BLaER1 (cell line): ENCODE data around the gene OSBP2.

ENCODE experiments used
- H3K27ac ChIP-seq: shearing (Covaris generic); formaldehyde crosslinking; 2 replicates; pipeline ENCODE4 v1.8.1; 2022
- H3K27me3 ChIP-seq: shearing (Covaris generic); formaldehyde crosslinking; 2 replicates; pipeline ENCODE4 v1.8.1; 2022
- H3K36me3 ChIP-seq: shearing (Covaris generic); formaldehyde crosslinking; 2 replicates; pipeline ENCODE4 v1.8.1; 2022
- H3K4me1 ChIP-seq: shearing (Covaris generic); formaldehyde crosslinking; 2 replicates; pipeline ENCODE4 v1.8.1; 2022
- H3K4me2 ChIP-seq: shearing (Covaris generic); formaldehyde crosslinking; 2 replicates; pipeline ENCODE4 v1.8.1; 2022
- H3K4me3 ChIP-seq: shearing (Covaris generic); formaldehyde crosslinking; 2 replicates; pipeline ENCODE4 v1.8.1; 2022
- H3K9ac ChIP-seq: shearing (Covaris generic); formaldehyde crosslinking; 2 replicates; pipeline ENCODE4 v1.8.1; 2022
- H3K9me3 ChIP-seq: shearing (Covaris generic); formaldehyde crosslinking; 2 replicates; pipeline ENCODE4 v1.8.1; 2022
- H4K20me1 ChIP-seq: shearing (Covaris generic); formaldehyde crosslinking; 2 replicates; pipeline ENCODE4 v1.8.1; 2022
- Cebpa-rat ChIP-seq: shearing (Covaris generic); IDR thresholded peaks from 2 replicates; pipeline ENCODE4 v1.8.1; 2022

The OSBP2 gene, protein sequence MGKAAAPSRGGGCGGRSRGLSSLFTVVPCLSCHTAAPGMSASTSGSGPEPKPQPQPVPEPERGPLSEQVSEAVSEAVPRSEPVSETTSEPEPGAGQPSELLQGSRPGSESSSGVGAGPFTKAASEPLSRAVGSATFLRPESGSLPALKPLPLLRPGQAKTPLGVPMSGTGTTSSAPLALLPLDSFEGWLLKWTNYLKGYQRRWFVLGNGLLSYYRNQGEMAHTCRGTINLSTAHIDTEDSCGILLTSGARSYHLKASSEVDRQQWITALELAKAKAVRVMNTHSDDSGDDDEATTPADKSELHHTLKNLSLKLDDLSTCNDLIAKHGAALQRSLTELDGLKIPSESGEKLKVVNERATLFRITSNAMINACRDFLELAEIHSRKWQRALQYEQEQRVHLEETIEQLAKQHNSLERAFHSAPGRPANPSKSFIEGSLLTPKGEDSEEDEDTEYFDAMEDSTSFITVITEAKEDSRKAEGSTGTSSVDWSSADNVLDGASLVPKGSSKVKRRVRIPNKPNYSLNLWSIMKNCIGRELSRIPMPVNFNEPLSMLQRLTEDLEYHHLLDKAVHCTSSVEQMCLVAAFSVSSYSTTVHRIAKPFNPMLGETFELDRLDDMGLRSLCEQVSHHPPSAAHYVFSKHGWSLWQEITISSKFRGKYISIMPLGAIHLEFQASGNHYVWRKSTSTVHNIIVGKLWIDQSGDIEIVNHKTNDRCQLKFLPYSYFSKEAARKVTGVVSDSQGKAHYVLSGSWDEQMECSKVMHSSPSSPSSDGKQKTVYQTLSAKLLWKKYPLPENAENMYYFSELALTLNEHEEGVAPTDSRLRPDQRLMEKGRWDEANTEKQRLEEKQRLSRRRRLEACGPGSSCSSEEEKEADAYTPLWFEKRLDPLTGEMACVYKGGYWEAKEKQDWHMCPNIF

DNA sequence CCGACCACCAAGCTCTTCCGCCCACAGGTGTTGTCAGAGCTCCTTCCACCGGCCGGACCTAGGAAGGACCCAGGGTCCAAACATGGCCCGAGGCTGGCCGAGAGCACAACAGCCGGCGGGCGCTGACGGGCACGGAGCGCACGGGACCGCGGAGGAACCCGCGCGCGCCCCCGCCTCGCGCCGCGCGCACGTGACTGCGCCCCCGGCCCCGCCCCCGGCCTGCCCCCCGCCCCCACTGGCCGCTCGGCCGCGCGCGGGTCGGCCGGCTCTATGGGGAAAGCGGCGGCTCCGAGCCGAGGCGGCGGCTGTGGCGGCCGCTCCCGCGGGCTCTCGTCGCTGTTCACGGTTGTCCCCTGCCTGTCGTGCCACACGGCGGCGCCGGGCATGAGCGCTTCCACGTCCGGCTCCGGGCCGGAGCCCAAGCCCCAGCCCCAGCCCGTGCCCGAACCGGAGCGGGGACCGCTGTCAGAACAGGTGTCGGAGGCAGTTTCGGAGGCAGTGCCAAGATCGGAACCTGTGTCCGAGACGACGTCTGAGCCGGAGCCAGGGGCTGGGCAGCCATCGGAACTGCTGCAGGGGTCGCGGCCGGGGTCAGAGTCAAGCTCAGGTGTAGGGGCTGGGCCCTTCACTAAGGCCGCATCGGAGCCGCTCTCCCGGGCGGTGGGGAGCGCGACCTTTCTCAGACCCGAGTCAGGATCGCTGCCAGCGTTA lies at the start of gene OSBP2:
OSBP2 (plus strand) TSS at position 235 of the 711 bp plus-strand sequence; CDS start at position 271, 36 bp downstream.
- Histone ChIP-seq H3K9me3 (no peaks in the 10 kb centered on the region; the same call in 1 of the 2 replicates), H3K4me1 (no peaks in the 10 kb centered on the region), H3K4me3 (peak within 1 kb of the TSS; percentile 69), H3K9ac (peak within 1 kb of the TSS; percentile 59; the same call in 1 of the 2 replicates), H3K27me3 (no peaks in the 10 kb centered on the region), H3K36me3 (no peaks in the 10 kb centered on the region), H4K20me1 (no peaks in the 10 kb centered on the region), H3K27ac (0 out of 2 replicates have a peak within 1 kb of the TSS, but pooled peaks have one; percentile 41), H3K4me2 (peak within 1 kb of the TSS; percentile 77)
- TF ChIP-seq Cebpa-rat, result no peak

DNA sequence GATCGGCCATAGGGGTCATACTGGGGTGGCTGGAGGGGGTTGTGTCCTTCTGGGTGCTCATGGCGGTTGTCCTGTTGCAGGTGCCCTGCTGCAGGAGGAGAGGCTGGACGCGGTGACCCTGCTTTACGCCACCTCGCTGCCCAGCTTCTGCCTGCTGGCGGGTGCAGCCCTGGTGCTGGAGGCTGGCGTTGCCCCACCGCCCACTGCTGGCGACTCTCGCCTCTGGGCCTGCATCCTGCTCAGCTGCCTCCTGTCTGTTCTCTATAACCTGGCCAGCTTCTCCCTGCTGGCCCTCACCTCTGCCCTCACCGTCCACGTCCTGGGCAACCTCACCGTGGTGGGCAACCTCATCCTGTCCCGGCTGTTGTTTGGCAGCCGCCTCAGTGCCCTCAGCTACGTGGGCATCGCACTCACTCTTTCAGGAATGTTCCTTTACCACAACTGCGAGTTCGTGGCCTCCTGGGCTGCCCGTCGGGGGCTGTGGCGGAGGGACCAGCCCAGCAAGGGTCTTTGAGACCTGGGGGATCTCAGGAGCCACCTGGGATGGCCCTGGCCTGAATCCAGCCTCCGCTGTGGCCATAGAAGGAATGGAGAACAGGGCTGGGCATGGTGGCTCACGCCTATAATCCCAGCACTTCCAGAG lies 48.0 kb upstream of the OSBP2 start:
- no peak overlapping the region for H3K4me2 ChIP-seq
- no peak overlapping the region for H3K27ac ChIP-seq
- TF ChIP-seq Cebpa-rat, result no peak
- H3K36me3 ChIP-seq, result no peaks in the 10 kb centered on the region
- no peak overlapping the region for H3K4me3 ChIP-seq
- no peaks in the 10 kb centered on the region for H3K27me3 ChIP-seq
- no peaks in the 10 kb centered on the region for H4K20me1 ChIP-seq
- H3K9me3 ChIP-seq, result no peaks in the 10 kb centered on the region
- no peaks in the 10 kb centered on the region for H3K4me1 ChIP-seq
- H3K9ac ChIP-seq, result no peak overlapping the region

DNA sequence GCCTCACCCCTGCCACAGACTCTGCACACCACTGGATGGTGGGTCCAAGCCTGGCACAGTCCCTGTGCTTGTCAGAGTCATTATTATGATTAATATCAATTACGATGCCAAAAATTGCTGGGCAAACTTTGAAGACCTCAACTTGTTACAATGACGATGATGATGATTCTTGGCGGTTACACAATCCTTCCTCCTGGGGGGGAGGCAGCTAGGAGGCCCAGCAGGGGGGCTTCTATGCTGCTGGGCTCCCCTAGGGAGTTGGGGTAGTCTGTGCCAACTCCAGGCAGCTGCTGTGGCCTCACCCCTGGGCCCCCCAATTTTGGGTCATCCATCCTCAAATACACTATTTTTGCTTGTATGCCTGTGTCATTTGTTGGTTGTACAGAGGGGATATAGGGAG lies 47.1 kb upstream of the OSBP2 start:
- no peaks in the 10 kb centered on the region for H4K20me1 ChIP-seq
- TF ChIP-seq Cebpa-rat, result no peak
- no peaks in the 10 kb centered on the region for H3K36me3 ChIP-seq
- no peaks in the 10 kb centered on the region for H3K9me3 ChIP-seq
- no peak overlapping the region for H3K27ac ChIP-seq
- H3K9ac ChIP-seq, result no peak overlapping the region
- H3K4me2 ChIP-seq, result no peak overlapping the region
- H3K4me3 ChIP-seq, result no peak overlapping the region
- H3K4me1 ChIP-seq, result no peaks in the 10 kb centered on the region
- no peaks in the 10 kb centered on the region for H3K27me3 ChIP-seq

DNA sequence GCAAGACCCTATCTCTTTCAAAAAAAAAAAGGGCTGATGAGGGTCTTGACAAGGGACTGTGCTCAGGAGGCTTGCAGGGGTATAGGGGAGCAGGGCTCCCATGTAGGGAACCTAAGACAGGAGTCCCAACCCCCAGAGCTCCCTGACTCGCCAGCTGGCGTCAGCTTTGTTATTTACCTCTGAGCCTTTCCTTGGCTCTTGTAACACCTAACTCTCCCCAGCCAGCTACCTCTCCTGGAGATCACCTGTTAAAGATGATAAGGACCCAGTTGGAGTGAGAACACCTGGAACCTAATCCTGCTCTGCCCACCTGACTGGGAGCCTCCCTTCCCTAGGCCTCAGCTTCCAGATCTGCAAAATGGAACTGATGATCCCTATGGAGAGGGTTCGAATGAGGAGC lies 45.8 kb upstream of the OSBP2 start:
- Histone ChIP-seq H4K20me1 (no peaks in the 10 kb centered on the region), H3K36me3 (no peaks in the 10 kb centered on the region), H3K27ac (no peak overlapping the region), H3K9ac (no peak overlapping the region), H3K4me3 (no peak overlapping the region), H3K4me2 (no peak overlapping the region), H3K9me3 (no peaks in the 10 kb centered on the region), H3K27me3 (no peaks in the 10 kb centered on the region), H3K4me1 (no peaks in the 10 kb centered on the region)
- TF ChIP-seq Cebpa-rat, result no peak

DNA sequence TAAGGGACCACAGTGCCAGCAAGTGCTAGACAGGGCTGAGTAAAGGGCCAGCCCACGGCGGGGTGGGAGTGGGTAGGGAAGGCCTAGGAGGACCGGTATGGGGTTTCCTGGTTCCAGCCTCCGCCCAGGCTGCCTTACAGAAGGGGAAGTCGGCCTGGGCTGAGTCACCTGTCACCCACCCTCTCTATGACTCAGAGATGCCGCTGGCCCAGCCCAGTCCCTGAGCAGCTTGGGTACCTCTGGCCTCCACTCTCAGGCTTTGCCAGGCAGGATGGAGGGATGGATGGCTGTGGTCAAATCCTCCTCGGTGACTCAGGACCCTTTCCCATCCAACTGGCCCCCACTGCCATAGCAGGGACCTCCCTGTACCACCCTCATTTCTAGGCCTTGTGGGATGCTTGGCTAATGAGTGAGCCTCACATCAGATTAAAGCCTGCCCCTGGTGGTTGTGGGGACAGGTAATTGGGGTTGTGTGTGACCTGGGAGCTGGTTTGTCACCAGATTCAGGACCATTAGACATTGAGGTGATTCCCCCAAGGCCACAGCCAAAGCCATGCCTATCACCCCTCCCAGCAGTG lies 45.2 kb upstream of the OSBP2 start:
- Histone ChIP-seq H3K9me3 (no peaks in the 10 kb centered on the region), H3K27me3 (no peaks in the 10 kb centered on the region), H3K27ac (no peak overlapping the region), H3K4me2 (no peak overlapping the region), H3K4me1 (no peaks in the 10 kb centered on the region), H3K36me3 (no peaks in the 10 kb centered on the region), H3K4me3 (no peak overlapping the region), H4K20me1 (no peaks in the 10 kb centered on the region), H3K9ac (no peak overlapping the region)
- TF ChIP-seq Cebpa-rat, result no peak

DNA sequence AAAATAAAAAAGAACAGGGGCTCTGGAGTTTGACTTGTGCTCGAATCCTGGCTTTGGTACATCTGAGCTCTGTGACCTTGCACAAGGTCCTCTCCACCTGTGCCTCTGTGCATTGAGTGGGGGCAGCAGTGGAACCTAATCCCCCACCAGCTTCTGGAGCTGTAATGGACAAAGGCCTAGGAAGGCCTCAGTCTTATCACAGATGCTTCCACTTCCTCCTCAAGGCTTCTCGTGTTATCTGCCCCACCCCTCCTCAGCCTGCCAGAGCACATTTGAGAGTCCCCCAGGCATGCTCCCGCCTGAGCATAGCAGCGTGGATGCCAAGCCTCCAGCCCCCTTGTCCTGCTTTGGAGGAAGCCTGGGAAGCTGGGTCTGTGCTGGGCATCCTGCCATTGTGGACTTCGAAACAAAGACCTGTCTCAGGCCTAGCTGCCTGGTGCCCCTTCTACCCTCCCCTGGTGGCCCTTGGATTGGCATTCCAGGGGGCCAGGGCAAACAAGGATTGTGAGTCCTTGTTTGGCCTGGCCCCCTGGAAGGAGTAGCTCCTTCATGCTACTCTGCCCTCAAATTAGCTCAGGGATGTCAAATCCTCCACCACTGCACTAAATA lies 44.1 kb upstream of the OSBP2 start:
- H3K9ac ChIP-seq, result no peak overlapping the region
- H3K4me3 ChIP-seq, result no peak overlapping the region
- no peaks in the 10 kb centered on the region for H3K27me3 ChIP-seq
- H3K27ac ChIP-seq, result no peak overlapping the region
- H3K4me1 ChIP-seq, result no peaks in the 10 kb centered on the region
- no peaks in the 10 kb centered on the region for H3K9me3 ChIP-seq
- no peaks in the 10 kb centered on the region for H4K20me1 ChIP-seq
- no peak overlapping the region for H3K4me2 ChIP-seq
- TF ChIP-seq Cebpa-rat, result no peak
- no peaks in the 10 kb centered on the region for H3K36me3 ChIP-seq

DNA sequence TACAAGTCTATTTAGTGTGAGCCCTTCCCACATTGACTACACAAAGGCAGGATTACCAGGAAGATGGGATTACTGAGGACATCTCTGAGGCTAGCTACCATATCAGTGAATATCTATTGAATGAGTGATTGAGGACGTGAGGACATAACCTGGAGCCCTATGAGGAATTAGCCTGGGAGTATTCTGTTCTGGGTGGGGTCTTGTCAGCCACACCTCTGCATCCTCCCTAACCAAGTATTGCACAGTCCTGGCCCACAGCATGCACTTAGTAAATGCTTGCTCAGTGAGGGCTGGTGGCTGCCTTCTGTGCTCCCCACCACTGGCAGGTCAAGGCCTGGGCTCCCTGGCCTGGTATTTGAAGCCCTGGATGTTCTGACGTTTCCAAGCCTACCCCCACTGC lies 41.8 kb upstream of the OSBP2 start:
- Histone ChIP-seq H3K4me1 (no peaks in the 10 kb centered on the region), H3K4me2 (no peak overlapping the region), H3K36me3 (no peaks in the 10 kb centered on the region), H3K9ac (no peak overlapping the region), H3K4me3 (no peak overlapping the region), H3K9me3 (no peaks in the 10 kb centered on the region), H4K20me1 (no peaks in the 10 kb centered on the region), H3K27me3 (no peaks in the 10 kb centered on the region), H3K27ac (no peak overlapping the region)
- no peak for TF ChIP-seq Cebpa-rat

DNA sequence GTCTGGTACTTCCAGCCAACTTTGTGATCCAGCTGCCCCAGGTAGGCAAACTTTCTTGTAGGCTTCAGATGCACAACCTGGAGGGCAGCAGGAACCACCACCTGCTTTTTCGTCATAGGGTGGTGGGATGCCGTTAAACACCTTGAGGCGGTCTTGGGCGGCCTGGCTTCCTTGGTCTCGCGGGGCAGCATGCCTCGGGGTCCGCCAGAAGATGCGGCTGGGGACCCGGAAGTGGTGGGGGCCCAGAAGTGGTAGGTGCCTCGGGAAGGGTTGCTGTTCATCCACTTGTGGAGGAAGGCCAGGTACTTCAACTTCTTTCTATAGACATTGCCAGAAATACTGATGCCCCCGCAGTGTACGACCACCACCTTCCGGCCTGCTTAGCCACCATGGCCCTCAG lies 40.3 kb upstream of the OSBP2 start:
- no peak for TF ChIP-seq Cebpa-rat
- Histone ChIP-seq H3K36me3 (no peaks in the 10 kb centered on the region), H3K4me3 (no peak overlapping the region), H3K9ac (no peak overlapping the region), H4K20me1 (no peaks in the 10 kb centered on the region), H3K27ac (no peak overlapping the region), H3K4me1 (no peaks in the 10 kb centered on the region), H3K9me3 (no peaks in the 10 kb centered on the region), H3K27me3 (no peaks in the 10 kb centered on the region), H3K4me2 (no peak overlapping the region)

DNA sequence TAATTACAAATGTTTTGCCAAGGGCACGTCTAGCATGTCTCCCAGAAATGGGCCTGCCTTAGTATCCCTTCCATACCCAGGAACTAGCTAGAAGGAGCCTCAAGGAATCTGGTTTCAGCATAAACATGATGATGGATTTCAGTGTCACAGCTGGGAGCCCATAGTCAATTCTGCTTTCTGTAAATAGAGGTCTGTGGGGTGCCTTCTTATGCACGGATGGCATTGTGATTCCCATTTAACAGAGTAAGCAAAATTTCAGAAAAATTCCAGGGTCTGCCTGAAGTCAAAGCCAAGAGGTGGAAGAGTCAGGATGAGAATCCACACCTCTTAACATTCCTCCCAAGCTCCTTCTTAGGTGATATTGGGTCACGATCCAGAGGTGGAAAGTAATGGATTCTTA lies 39.1 kb upstream of the OSBP2 start:
- no peaks in the 10 kb centered on the region for H3K27me3 ChIP-seq
- H3K27ac ChIP-seq, result no peak overlapping the region
- no peaks in the 10 kb centered on the region for H3K36me3 ChIP-seq
- no peak overlapping the region for H3K9ac ChIP-seq
- H3K9me3 ChIP-seq, result no peaks in the 10 kb centered on the region
- no peak overlapping the region for H3K4me2 ChIP-seq
- no peaks in the 10 kb centered on the region for H4K20me1 ChIP-seq
- no peak overlapping the region for H3K4me3 ChIP-seq
- H3K4me1 ChIP-seq, result no peaks in the 10 kb centered on the region
- no peak for TF ChIP-seq Cebpa-rat
